ENCODE results near the gene HMGB4. TPM values are rescaled to one million over a fixed set of nuclear protein-coding genes. Genes with fewer than 3 reads are reported as not detected.

The HMGB4 gene
- total RNA-seq, 1 experiment from 2014 or later: not detected

DNA sequence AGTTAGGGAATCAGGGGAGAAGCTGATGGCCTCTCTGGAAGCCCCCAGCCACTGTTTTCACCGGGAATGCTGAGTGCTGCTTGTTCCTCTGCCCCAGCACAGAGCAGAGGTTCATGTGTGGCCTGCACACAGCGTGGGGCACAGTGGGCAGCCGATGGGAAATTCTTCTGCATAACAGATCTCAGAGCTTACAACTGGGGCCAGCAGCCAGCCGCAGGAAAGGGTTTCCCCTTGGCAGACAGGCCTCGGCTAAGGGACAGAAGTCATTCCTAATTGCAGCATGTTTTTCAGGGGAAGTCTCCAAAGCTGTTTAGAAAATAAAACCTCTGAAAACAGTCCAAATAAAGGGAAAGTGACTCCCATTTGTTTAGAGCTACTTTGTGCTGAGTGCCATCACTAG is 22.6 kb downstream of the HMGB4 start:
- BruUV-seq (replicated peaks): no TSS peak
- CTCF ChIA-PET: no interaction called here

DNA sequence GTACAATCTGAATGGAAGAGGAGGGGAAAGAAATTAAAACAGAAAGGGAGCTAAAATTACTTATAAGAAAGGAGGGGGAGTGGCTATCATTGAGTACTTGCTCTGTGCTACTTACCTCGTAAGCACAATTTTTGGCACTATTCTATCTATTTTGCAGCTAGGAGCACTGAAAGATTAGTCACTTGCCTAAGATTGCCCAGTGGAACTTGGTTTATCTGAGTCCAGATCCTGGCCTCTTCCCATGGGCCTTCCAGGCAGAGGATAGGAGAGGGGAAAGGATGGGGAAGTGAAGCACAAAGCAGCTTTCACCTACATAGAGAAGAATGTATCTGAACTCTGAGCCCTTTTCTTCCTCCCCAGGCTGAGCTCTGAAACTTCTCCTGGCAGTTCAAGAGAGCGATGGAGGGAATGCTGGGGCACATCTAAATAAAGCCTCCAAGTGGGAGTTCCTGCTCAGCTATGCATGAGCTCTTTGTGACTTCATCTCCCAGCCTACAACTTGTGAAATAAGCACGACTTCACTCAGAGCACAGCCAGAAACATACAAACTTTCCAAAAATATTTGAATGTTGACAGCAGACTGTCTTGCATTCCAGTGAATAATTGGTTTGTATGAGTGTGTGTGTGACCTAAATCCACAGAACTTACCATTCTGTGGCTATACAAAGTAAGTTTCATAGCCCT is 29.4 kb downstream of the HMGB4 start:
- no TSS peak for BruUV-seq (replicated peaks)
- no peaks in the 10 kb centered on the region for H3K27me3 ChIP-seq (ENCODE audit: control insufficient read depth, insufficient read depth, low read length)
- intact Hi-C loops (cut with micrococcal nuclease; ENCODE audit: unreplicated experiment): no loop called here
- TF ChIP-seq POLR2AphosphoS5 (IDR thresholded peaks at IDR 0.05; ENCODE audit: low read depth, low read length) (no peak), TCF7L2 (IDR thresholded peaks at IDR 0.05; ENCODE audit: low read depth, low read length) (no peak), SIN3A (IDR thresholded peaks at IDR 0.05; ENCODE audit: borderline replicate concordance, insufficient read depth, low read depth, low read length) (no peak)
- TF ChIP-seq, protein P1, sequence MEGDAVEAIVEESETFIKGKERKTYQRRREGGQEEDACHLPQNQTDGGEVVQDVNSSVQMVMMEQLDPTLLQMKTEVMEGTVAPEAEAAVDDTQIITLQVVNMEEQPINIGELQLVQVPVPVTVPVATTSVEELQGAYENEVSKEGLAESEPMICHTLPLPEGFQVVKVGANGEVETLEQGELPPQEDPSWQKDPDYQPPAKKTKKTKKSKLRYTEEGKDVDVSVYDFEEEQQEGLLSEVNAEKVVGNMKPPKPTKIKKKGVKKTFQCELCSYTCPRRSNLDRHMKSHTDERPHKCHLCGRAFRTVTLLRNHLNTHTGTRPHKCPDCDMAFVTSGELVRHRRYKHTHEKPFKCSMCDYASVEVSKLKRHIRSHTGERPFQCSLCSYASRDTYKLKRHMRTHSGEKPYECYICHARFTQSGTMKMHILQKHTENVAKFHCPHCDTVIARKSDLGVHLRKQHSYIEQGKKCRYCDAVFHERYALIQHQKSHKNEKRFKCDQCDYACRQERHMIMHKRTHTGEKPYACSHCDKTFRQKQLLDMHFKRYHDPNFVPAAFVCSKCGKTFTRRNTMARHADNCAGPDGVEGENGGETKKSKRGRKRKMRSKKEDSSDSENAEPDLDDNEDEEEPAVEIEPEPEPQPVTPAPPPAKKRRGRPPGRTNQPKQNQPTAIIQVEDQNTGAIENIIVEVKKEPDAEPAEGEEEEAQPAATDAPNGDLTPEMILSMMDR (IDR thresholded peaks at IDR 0.05): no peak
- TF ChIP-seq, protein P2, sequence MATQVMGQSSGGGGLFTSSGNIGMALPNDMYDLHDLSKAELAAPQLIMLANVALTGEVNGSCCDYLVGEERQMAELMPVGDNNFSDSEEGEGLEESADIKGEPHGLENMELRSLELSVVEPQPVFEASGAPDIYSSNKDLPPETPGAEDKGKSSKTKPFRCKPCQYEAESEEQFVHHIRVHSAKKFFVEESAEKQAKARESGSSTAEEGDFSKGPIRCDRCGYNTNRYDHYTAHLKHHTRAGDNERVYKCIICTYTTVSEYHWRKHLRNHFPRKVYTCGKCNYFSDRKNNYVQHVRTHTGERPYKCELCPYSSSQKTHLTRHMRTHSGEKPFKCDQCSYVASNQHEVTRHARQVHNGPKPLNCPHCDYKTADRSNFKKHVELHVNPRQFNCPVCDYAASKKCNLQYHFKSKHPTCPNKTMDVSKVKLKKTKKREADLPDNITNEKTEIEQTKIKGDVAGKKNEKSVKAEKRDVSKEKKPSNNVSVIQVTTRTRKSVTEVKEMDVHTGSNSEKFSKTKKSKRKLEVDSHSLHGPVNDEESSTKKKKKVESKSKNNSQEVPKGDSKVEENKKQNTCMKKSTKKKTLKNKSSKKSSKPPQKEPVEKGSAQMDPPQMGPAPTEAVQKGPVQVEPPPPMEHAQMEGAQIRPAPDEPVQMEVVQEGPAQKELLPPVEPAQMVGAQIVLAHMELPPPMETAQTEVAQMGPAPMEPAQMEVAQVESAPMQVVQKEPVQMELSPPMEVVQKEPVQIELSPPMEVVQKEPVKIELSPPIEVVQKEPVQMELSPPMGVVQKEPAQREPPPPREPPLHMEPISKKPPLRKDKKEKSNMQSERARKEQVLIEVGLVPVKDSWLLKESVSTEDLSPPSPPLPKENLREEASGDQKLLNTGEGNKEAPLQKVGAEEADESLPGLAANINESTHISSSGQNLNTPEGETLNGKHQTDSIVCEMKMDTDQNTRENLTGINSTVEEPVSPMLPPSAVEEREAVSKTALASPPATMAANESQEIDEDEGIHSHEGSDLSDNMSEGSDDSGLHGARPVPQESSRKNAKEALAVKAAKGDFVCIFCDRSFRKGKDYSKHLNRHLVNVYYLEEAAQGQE (IDR thresholded peaks at IDR 0.05; ENCODE audit: insufficient read depth in 1 of 2, low read depth in 2 of 2, low read length in 1 of 2): no peak
- H3K9me3 ChIP-seq (ENCODE audit: control insufficient read depth, insufficient read depth, low read depth, low read length): no peaks in the 10 kb centered on the region
- no peak overlapping the region for H3K4me3 ChIP-seq (ENCODE audit: low read depth in 2 of 2, low read length in 2 of 2)
- in situ Hi-C loops (cut with HindIII; ENCODE audit: low pct_unique_long_range_greater_than_20kb, low sequenced_read_pairs): no loop called here
- H3K27ac ChIP-seq (ENCODE audit: low read length): no peak overlapping the region
- no peaks in the 10 kb centered on the region for H3K36me3 ChIP-seq (ENCODE audit: control insufficient read depth, insufficient read depth, low read length)
- DNase-seq (ENCODE audit: low read depth, low spot score): no peak
- ATAC-seq: no peak
- no peaks in the 10 kb centered on the region for H3K4me1 ChIP-seq (ENCODE audit: control insufficient read depth, insufficient read depth, low read length)
- ChIA-PET CTCF (no interaction called here), POLR2A (no interaction called here)

More for the DNA sequence above, 22.6 kb downstream of the HMGB4 start:
- H3K4me3 ChIP-seq (ENCODE audit: low read depth in 2 of 2, low read length in 2 of 2): no peak overlapping the region
- H3K9me3 ChIP-seq (ENCODE audit: control insufficient read depth, insufficient read depth, low read depth, low read length): no peaks in the 10 kb centered on the region
- no peak for TF ChIP-seq POLR2AphosphoS5 (IDR thresholded peaks at IDR 0.05; ENCODE audit: low read depth, low read length)
- TF ChIP-seq, protein P2 (IDR thresholded peaks at IDR 0.05; ENCODE audit: insufficient read depth in 1 of 2, low read depth in 2 of 2, low read length in 1 of 2): no peak
- TF ChIP-seq, protein P1 (IDR thresholded peaks at IDR 0.05): no peak
- no peak for TF ChIP-seq SIN3A (IDR thresholded peaks at IDR 0.05; ENCODE audit: borderline replicate concordance, insufficient read depth, low read depth, low read length)
- no peak for TF ChIP-seq TCF7L2 (IDR thresholded peaks at IDR 0.05; ENCODE audit: low read depth, low read length)
- no peak for ATAC-seq
- in situ Hi-C loops (cut with HindIII; ENCODE audit: low pct_unique_long_range_greater_than_20kb, low sequenced_read_pairs) (no loop called here), intact Hi-C loops (cut with micrococcal nuclease; ENCODE audit: unreplicated experiment) (no loop called here)
- no peaks in the 10 kb centered on the region for H3K36me3 ChIP-seq (ENCODE audit: control insufficient read depth, insufficient read depth, low read length)
- POLR2A ChIA-PET: no interaction called here
- H3K27me3 ChIP-seq (ENCODE audit: control insufficient read depth, insufficient read depth, low read length): peaks cover 4% of the 10 kb centered on the region; the same call in 1 of the 2 replicates
- H3K4me1 ChIP-seq (ENCODE audit: control insufficient read depth, insufficient read depth, low read length): no peaks in the 10 kb centered on the region
- no peak for DNase-seq (ENCODE audit: low read depth, low spot score)
- no peak overlapping the region for H3K27ac ChIP-seq (ENCODE audit: low read length)
